Activated CD8-positive, alpha-beta memory T cell treated with anti-CD3 and anti-CD28 coated beads, Interleukin-2, amount 50 U/mL, for 1 hour (primary cell): Measurements from ENCODE around the gene PLB1.
A peak's percentile ranks its signal among the peaks of the same experiment; 100 is the strongest.
"Not testable (repeated sequence)": the region's sequence is repeated elsewhere in the genome, so short reads cannot be mapped to it uniquely, and the experiment has no call there.

Experiments used
- DNase-seq: peaks from one replicate; pipeline ENCODE4 v3.0.0-alpha.2; 2020; ENCODE audit errors: extremely low read depth

The PLB1 gene

DNA sequence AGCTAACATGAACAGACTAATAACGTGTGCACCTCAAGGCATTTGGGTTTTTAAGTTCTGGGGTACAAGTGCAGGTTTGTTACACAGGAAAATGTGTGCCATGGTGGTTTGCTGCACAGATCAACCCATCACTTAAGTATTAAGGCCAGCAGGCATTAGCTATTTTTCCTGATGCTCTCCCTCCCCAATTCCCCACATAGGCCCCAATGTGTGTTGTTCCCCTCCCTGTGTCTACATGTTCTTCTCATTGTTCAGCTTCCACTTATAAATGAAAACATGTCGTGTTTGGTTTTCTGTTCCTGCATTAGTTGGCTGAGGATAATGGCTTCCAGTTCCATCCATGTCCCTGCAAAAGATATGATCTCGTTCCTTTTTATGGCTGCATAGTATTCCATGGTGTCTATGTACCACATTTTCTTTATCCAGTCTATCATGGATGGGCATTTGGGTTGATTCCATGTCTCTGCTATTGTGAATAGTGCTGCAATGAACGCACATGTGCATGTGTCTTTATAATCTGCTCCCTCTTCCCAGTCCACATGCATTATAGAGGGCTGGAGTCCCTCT, 170.0 kb downstream of the PLB1 start:
- DNase-seq: not testable (repeated sequence)

GRCh38 chr2:28666496-28667184, 170.8 kb downstream of the PLB1 start:
- no peak for DNase-seq

- DNase-seq: no peak
Measured at GRCh38 chr2:28667261-28667660, 171.4 kb downstream of the PLB1 start.

DNA sequence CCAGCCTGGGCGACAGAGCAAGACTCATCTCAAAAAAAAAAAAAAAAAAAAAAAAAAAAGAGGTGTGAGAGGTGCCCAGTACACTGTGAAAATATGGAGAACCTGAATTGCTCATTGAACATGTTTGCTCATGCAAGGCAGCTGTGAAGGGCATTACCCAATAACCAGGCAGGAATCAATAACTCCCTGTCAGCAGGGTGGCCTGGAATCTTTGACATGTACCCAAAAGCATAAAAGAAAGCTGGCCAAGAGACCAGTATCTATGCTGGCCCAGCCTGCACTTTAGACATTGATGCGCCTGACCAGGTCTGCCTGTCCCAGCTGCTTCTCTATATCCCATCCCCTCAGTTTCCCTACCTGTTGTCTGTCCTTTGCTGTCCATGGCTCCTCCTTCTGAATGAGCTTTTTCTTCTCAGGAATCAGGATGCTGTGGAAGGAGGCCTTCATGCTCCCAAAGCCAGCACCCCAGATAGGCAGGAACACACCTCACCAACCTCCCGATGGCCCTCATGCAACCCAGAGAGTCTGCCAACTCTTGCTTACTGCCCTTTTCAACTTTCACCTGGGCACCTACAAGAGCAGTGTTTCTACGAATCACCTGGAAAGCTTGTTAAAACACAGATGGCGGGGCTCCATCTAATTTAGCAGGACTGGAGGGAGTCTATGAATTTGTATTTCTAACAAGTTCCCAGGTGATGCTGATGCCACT, 172.4 kb downstream of the PLB1 start:
- no peak for DNase-seq

GRCh38 chr2:28668880-28669279, 173.0 kb downstream of the PLB1 start:
- DNase-seq: no peak

DNA sequence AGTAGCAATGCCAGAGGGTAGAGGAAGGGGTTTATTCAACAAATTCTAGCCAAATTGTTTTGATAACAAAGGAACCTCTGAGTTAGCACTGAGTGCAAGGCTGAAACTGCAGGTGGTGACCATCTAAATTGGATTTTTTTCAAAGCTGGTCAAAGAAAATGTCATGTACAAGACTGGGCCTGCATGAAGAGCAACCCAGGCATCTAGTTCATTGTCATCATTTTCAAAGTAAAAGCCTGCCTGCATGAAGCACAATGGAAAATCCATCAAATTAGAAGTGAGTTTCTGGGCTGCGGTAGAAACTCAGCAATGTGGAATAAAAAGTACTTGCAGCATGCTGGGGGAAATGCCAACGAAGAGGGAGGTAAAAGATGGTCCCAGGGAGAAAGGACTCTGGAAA, 175.0 kb downstream of the PLB1 start:
- DNase-seq: no peak

DNA sequence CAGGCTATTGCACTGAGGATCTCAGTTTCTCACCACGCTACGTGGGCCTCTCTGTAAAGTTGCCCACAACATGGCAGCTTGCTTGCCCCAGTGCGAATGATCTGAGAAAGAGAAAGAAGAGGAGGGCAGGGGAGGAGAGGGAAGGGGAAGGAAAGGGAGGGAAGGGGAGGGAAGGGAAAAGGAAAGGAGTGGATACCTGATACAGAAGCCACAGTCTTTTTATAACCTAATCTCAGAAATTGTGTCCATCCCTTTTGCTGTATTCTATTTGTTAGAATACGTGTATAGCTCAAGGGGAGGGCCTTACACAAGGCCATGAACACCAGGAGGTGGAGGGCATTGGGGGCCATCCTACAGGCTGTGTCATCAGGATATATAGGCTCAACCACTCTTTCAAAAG, 177.5 kb downstream of the PLB1 start:
- no peak for DNase-seq

- no peak for DNase-seq
Measured at GRCh38 chr2:28674062-28674712, 178.3 kb downstream of the PLB1 start.

DNA sequence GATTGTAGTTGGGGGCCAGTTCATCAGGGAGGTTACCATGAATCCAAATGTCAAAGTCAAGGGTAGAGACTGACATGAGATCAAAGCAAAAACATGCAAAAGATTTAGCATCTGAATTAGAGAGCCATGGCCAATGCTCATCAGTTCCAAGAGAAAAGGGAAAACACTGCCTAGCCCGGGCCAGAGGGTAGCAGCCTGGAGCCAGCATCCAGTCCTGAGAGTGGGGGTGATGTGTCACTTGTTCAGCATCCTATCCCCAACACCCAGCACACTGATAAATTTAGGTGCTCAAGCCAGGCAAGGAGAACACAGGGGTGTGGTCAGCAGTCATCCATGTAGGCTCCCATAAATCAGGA, 178.8 kb downstream of the PLB1 start:
- DNase-seq: no peak

DNA sequence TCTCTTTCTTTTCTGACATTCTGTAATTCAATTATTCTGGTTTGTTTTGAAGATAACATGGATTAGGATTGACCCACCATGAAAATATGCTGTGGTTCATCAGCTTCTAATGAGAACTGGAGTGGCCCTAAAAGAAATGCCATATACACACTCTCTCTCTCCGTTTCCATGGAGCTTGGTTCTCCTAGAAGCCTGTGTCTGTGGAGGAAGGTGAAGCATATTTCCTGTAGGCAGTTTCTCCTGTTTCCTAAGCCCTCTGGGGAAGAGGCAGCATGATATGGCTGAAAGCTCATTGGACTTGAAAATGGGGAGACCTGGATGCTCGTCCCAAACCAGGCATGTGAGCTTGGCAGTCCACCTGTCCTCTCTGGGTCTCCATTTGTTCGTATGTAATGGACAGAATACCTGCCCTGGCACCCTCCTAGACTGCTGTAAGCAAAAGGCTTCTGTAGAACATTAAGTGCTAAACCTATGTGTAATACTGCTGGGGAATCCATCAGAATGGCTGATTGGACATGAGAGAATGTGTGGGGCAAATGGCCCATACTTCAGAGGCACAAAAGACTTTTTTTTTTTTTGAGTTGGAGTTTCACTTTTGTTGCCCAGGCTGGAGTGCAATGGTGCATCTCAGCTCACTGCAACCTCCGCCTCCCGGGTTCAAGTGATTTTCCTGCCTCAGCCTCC, 180.4 kb downstream of the PLB1 start:
- no peak for DNase-seq

GRCh38 chr2:28678175-28678855, 182.5 kb downstream of the PLB1 start:
- no peak for DNase-seq

DNA sequence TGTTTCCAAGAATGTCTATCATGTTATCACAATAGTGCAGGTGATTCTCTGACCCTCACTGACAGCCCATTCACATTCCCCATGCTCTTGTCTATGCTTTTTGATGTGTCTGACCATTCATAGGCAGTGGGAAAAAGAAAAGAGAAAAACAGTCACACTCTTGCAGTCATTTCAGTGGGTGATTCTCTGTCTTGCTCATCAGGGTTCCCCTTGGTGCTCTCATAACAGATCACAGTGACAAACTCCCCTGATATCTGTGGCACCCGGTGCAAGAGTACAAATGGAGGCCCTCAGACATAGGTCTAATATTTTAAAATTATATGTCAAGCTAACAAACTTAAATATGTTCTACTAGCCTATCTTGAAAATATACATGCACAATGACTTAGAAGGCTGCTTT, 183.1 kb downstream of the PLB1 start:
- DNase-seq: no peak

GRCh38 chr2:28680657-28681056, 184.8 kb downstream of the PLB1 start:
- DNase-seq: no peak

DNA sequence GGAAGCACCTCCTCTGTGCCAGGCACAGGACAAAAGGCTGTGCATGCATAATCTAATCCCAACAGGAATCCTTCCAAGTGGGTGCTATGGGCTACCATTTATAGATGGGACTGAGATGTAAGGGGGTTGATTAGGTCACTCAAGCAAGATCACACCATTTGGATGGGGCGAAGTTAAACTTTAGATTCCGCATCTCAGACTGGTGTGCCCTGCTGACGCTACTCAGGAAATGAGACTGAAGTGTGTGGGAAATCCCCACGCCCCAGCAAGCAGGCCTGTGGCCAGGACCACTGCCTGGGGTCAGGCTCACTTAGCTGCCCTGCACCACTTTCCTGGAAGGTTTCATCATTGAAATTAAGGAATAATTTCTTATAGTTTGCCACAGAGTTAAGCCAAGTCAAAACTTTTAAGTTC, 185.3 kb downstream of the PLB1 start:
- peak; percentile 11 for DNase-seq

GRCh38 chr2:28681606-28682005, 185.7 kb downstream of the PLB1 start:
- no peak for DNase-seq

DNA sequence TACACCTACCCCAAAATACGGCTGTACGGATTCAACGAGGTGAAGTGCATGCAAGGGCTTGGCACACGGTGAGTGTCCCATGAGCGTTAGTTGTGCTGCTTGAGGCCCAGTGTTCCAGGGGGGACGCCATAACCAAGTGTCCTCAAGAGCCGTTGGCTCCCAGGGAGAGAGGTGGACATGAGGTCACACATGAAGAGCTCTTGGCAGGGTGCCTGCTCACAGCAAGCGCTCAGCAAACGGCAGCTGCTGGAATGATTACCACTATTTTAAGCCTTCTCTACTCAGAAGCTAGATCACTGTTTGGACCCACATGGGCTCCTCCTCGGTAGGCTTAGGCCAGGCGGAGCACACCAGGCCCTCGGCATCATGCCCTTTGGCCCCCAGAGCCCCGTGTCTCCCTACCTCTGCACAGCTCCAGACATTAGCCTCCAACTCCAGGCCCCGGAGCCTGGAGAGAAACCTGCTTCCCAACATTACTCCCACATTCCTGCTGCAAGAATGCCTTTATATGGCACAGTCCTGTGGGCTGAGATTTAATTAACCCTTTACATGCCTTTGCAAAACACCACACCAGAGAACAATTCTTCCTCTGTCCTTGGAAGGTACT, 187.3 kb downstream of the PLB1 start:
- DNase-seq: no peak

- DNase-seq: no peak
Measured at GRCh38 chr2:28684142-28684858, 188.4 kb downstream of the PLB1 start.

- DNase-seq: no peak
Measured at GRCh38 chr2:28687171-28687570, 191.3 kb downstream of the PLB1 start.

DNA sequence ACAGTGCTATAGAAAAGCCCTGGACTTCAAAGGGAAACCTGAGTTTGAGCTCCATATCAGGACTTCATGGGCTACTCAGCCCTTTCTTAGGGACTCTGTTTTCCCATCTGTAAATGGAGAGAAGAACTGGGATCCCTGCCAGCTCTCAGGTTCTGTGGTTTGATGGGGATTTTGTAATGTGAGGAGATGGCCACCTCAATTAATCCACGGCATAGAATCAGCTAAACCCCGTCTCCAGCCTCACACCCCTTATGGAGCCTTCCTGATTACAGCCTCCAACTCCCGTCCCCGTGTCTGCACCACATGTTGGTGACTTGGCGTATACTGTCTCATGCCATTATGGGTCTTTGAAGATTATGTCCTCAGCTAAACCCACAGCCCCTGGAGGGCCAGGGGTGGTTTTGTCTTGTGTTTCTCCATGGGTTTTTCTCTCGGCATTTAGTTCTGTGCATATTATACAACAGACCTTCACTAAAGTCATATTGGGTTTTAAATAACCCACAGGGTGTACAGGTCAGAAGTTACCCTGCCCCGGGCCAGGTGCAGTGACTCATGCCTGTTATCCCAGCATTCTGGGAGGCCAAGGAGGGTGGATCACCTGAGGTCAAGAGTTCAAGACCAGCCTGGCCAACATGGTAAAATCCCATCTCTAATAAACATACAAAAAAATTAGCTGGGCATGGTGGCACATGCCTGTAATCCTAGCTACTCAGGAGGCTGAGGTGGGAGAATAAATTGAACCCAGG, 192.0 kb downstream of the PLB1 start:
- no peak for DNase-seq

DNA sequence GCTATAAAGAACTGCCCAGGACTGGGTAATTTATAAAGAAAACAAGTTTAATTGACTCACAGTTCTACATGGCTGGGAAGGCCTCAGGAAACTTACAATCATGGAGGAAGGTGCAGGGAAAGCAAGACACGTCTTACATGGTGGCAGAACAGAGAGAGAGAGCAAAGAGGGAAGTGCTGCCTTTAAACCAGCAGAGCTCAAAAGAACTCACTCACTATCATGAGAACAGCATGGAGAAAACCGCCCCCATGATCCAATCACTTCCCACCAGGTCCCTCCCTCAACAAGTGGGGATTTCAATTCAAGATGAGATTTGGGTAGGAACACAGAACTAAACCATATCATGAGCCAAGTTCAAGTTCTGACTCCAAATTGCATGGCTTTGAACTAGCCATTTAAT, 193.0 kb downstream of the PLB1 start:
- DNase-seq: no peak
